Stimulated activated CD4-positive, alpha-beta T cell treated with anti-CD3 and anti-CD28 coated beads, Interleukin-15, amount 100 ng/mL, for 24 hours (primary cell): Measurements from ENCODE around the gene DOCK7.
"Not testable (repeated sequence)": the region's sequence is repeated elsewhere in the genome, so short reads cannot be mapped to it uniquely, and the experiment has no call there.

ENCODE experiments used
- DNase-seq: peaks from one replicate; pipeline ENCODE4 v3.0.0-alpha.2; 2020

The DOCK7 gene, protein sequence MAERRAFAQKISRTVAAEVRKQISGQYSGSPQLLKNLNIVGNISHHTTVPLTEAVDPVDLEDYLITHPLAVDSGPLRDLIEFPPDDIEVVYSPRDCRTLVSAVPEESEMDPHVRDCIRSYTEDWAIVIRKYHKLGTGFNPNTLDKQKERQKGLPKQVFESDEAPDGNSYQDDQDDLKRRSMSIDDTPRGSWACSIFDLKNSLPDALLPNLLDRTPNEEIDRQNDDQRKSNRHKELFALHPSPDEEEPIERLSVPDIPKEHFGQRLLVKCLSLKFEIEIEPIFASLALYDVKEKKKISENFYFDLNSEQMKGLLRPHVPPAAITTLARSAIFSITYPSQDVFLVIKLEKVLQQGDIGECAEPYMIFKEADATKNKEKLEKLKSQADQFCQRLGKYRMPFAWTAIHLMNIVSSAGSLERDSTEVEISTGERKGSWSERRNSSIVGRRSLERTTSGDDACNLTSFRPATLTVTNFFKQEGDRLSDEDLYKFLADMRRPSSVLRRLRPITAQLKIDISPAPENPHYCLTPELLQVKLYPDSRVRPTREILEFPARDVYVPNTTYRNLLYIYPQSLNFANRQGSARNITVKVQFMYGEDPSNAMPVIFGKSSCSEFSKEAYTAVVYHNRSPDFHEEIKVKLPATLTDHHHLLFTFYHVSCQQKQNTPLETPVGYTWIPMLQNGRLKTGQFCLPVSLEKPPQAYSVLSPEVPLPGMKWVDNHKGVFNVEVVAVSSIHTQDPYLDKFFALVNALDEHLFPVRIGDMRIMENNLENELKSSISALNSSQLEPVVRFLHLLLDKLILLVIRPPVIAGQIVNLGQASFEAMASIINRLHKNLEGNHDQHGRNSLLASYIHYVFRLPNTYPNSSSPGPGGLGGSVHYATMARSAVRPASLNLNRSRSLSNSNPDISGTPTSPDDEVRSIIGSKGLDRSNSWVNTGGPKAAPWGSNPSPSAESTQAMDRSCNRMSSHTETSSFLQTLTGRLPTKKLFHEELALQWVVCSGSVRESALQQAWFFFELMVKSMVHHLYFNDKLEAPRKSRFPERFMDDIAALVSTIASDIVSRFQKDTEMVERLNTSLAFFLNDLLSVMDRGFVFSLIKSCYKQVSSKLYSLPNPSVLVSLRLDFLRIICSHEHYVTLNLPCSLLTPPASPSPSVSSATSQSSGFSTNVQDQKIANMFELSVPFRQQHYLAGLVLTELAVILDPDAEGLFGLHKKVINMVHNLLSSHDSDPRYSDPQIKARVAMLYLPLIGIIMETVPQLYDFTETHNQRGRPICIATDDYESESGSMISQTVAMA (N-terminal part only)

DNA sequence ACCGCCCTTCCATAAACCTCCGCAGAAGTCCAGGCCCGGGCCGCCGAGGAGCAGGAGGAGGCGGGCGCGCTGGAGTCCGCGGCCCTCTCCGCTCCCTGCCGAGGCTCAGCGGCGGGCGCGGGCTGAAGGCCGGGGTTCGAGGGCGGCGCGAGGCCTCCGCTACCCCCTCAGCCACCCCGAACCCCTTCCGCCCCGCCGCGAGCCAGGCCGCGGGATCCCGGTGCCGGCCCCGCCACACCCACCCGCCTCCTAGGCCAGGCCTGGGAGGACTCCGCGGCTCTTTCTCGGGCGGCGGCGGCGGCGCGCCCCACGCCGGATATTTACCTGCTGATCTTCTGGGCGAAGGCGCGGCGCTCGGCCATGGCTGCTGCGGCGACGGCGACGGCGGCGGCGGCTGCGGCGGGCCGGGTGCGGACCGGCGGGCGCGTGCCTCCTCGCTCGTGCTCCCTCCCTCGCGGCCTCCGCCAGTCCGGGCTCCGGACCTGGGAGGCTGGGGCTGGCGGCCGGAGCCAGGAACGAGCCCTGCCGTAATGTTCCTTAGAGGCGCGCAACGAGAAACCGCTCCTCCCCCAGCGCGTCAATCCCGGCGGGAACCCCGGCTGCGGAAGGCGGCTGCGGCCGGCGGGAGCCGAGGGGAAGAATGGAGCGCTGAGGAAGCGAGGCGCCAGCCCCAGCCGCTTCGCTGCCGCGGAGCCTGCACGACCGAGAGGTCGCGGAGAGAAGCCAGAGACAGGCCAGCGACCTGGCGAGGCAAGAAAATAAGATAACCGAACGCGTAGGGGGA lies at the start of gene DOCK7:
DOCK7 (minus strand) TSS at position 484 of the 784 bp plus-strand sequence; CDS start at position 362, 122 bp downstream.
- peak; percentile 67 for DNase-seq

DNA sequence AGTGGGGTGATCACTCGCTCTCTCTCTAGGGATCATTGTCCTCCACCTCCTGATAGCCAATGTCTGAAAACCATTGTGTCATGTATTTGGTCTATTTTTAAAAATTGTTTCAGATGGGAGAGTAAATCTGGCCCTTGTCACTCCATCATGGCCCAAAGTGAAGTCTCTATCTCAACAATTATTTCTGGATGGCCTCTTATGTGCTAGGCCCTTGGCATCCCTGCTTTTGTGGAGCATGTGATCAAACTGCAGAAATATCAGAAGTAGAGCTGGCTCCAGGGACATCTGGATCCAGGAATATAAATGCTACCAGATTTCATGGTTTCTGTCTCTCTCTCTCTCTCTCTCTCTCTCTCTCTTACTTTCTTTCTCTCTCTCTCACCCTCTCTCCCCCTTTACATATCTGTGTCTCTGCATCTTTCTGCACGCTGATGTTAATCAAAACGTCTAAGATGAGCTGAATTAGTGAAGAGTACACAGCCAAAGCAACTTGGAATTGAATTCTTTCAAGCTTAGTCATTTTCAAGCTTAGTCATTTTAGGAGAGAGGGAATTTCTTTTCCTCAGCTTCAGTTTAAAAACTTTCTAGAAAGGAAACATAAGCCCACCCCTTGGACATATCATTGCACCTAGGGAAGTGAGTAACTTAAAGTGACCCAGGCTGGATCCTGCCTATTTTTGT lies 47.4 kb upstream of the DOCK7 start:
- no peak for DNase-seq

DNA sequence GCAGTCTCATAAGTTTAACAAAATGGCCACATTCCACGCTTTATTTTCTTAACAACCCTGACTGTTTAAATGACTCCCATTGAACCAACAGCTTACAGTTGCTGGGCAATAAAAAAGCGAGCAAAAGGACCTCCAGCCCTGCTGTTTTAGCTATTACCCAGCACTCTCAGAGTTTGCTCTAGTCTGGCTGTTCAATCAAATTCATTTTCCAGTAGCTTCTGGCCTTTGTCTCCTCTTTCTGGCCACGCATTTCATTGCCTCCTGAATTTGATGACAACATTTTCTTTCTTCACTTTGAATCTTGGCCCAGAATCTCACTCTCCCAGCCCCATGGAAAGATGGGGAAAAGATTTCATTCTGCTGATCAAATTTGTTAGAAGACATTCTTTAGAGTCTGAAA lies 44.1 kb upstream of the DOCK7 start:
- DNase-seq, result no peak

DNA sequence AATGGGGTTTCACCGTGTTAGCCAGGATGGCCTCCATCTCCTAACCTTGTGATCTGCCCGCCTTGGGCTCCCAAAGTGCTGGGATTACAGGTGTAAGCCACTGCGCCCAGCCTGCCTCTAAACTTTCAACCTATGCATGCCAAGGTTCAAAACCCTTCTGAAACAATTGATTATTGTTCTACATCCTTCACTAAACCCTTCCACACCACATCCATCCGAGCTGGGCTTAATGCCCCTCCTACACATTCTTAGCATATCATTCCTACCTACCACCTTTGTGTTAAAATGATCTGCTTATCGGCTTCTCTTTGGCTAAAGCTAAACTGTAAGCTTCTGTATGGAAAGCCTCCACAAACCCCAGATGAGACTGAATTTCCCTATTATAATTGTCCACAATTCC lies 40.8 kb upstream of the DOCK7 start:
- DNase-seq, result no peak

DNA sequence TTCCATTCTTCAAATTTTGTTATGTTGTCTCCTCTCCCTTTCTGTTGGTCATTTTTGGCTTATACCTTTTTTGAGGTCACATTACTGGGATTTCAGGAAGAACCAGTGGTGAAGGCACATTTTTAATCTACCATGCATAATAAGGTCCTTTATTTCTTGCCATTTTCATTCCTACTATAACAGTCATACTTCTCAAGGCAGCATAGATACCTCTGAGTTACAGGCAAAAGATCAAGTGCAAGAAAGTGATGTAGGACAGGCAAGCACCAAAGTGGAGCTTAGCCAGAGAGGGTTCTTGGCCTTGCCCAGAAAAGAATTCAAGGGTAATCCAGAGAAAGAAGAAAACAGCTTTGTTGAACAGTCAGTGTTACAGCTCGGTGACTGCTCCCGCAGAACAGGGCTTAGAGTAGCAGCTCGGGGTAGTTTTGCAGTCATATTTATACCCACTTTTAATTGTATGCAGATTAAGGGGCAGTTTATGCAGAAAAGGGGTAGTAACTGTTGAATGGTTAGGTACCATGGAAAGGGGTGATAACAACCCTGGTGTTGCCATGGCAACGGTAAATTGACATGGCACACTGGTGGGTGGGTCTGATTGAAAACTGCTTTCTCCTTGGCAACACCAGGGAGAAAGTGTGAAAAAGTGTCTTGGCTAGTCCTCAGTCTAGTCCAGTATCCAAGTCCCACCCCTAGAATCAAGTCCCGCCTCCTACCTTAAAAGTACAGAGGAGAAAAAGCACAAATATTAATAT lies 39.6 kb upstream of the DOCK7 start:
- DNase-seq, result no peak

DNA sequence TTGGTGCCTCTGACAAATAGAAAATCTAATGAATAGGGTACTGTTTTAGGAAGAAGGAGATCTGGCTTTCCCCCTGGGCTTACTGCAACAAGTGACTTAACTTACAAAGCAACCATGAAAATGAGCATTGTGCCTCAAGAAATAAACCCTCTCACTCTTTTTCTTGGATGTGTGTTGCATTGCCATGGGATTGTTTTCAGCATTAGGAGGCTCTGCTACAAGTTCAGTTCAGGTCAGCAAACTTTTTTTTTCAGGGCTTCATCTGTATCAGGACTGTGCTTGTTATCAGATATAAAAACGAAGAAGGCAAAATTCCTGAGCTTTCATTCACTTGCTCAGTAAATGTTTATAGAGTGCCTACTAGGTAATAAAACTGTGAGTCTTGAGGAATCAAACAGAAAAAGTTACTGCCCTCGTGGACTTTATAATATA lies 37.8 kb upstream of the DOCK7 start:
- no peak for DNase-seq

DNA sequence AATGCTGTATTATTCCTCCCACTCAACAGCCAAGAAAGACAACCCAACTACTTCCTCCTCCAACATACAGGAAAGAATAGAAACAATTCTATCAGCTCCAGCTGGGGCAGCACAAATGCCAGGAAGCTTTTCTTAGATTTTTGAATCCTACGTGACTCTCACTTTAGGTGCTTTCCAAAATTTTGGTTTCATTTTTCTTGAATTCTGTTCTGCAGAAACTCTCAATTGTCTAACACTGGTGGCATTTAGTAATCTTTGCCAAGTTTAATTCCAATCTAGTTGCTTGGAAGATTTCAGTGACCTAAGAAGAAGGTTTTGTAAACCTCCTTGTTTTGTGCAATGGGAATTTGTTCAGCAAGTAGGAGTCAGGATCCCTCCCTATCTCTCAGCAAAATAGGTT lies 37.1 kb upstream of the DOCK7 start:
- DNase-seq, result no peak

DNA sequence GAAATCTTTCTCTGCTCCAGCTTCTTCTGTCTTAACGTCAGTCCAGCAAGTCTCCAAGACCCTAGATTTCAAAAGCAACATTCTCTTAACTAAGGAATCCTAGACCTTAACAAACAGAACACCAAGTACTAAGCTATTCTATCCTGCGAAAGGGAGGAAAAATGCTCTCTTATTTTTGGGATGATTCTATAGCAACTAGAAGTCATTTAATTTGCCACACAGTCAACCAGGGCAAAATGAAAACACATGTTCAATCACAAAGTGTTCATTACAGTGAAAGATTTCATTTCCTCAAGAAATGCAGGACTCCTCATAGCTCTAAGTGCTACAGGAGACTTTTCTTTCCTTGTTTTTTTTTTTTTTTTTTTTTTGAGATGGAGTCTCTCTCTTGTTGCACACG lies 36.2 kb upstream of the DOCK7 start:
- no peak for DNase-seq

DNA sequence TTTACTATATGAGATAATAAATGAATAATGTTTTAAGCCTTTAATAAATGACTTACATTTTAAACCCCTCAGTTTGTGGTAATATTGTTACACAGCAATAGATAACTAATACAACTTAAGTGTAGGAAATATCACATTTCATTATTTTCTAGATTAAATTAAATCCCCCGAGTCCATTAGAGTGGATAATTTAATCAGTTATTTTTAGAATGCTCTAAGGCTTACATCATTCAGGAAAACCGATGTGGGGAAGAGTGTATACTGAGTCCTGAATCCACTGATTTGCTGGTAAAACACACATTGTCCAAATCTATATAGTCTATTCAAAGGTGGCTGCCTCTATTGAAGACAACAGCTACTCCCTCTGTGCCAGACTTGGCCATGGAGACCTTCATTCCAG lies 35.7 kb upstream of the DOCK7 start:
- DNase-seq, result no peak

DNA sequence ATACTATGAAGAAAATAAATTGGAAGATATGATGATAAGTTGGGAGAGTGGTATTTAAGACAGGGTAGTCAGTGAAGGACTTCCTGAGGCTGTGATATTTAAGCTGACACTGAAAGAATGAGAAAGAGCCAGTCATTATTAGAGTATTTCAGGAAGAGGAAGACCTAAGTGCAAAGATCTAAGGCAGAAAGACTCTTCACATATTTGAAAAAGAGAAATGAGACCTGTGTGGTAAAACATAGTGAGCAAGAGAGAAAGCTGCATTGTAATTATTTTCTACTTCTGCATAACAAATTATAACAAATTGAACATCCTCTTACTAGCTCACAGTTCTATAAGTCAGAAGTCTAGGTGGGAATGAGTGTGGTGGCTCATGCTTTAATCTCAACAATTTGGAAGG lies 34.6 kb upstream of the DOCK7 start:
- no peak for DNase-seq

DNA sequence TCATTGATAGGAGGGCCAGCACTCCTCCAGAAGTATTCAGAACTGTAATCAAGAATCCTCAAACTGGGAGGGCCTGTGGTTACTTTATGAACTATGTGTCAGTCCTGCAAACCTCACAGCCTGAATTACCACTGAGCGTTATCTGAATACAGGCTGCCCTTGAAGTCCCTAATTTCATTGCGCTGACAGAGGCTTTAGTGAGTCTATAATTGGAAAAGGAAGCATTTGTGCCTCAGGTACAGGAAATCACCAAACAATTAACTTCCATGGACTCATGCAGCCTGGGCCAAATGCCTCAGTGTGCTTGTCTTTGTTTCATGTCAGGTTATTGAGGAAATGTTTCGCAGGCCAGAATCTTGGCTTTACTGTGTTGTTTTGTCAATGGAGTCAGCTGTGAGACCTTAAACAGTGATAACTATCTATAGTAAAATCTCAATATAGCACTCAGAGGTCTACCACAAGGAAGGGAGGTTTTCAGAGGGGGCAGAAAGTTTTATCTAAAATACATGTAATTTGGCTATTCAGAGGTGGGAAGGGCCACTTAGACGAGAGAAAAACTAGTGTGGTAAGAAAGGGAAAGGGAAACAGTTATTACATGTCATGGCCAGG lies 32.9 kb upstream of the DOCK7 start:
- no peak for DNase-seq

DNA sequence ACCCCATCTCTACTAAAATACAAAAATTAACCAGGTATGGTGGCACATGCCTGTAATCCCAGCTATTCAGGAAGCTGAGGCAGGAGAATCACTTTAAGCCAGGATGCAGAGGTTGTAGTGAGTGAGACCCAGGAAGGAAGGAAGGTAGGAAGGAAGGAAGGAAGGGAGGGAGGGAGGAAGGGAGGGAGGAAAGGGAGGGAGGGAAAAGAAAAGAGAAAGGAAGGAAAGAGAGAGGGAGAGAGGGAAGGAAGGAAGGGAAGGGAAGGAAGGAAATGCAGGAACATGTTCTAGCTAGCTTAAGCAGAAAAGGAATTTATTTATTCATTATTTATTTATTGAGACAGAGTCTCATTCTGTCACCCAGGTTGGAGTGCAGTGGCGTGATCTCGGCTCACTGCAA lies 30.2 kb upstream of the DOCK7 start:
- not testable (repeated sequence) for DNase-seq

DNA sequence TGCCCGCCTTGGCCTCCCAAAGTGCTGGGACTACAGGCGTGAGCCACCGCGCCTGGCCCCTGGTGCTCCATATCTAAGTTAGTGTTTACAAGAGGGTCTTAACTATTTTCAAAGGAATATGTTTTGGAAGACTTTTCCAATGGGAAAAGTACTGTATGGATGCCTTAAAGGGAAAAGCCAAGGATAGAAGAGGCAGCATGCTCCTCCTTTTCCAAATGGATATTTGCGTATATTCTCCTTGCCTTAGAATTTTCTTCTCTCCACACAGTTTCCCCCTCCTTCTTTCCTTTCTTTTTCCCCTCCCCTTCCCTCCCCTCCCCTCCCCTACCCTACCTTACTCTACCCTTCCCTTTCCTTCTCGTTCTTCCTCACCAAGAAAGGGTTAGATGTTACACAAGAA lies 29.3 kb upstream of the DOCK7 start:
- DNase-seq, result no peak

DNA sequence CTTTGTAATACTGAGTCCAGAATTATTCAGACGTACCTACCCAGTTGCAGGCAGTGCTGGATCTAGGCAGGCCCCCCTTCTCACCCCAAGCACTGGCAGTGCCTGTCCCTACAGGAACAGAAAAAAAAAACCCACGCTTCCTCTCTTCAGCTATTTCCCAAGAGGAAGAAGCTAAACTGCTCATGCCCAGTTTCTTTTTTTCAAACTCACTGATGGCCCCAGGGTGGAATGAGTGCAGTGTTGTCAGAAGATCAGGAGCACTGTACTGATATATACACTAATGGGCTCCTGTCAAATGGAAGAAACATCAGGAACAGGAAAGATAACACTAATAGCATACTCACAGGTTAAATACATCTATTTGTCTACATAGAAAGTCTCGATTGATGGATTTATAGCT lies 28.2 kb upstream of the DOCK7 start:
- DNase-seq, result no peak

DNA sequence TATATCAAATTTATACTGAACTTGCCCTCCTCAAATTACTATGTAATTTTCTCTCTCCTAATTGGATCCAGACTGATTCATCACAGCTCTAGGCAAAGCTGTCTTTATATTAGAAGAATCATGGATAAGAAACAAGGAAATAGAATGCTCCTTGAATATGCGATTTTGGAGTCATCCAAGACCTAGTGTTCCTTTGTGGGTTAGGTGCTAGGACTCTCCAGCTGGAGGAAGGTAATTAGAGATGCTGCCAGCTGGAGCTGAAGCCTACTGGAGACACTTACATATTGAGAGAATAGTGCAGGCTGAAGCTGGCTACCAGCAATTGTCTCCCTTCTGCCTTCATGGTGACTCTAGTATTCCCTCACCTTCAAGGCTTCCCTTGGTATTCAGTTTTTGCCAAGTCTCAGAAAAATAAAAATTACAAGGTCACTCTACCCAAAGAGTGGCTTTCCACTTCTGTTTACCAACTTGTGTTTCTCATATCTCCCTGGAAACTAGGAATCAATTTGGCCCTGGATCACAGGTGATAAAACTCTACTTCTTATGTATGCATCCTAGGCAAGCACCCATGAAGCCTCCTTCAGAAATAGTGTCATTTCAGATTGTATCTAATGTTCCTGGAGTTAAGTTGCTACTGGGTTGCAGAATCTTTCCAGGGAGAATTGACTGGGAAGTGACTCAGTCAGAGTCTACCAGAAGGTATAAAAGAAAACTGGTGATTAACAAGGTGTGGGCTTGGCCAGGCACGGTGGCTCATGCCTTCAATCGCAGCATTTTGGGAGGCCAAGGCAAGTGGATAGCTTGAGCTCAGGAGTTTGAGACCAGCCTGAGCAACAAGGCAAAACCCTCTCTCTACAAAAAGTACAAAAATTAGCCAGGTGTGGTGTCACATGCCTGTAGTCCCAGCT lies 24.4 kb upstream of the DOCK7 start:
- DNase-seq, result no peak

DNA sequence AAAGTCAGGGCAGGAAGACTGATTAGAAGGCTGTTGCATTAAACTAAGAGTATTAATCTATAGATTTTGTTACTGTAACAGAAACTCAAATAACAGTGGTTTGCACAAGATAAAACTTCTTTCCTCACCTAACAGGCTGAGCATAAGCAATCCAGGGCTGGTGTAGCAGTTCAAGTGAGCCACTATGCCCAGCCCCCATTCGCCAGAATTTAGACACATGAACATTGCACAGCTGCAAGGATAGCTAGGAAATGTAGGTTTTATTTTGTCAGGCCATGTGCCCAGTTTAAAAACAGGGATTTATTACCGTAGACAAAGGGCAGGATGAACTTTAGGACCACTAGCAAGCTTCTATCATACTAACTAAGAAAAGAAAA lies 19.5 kb upstream of the DOCK7 start:
- no peak for DNase-seq

DNA sequence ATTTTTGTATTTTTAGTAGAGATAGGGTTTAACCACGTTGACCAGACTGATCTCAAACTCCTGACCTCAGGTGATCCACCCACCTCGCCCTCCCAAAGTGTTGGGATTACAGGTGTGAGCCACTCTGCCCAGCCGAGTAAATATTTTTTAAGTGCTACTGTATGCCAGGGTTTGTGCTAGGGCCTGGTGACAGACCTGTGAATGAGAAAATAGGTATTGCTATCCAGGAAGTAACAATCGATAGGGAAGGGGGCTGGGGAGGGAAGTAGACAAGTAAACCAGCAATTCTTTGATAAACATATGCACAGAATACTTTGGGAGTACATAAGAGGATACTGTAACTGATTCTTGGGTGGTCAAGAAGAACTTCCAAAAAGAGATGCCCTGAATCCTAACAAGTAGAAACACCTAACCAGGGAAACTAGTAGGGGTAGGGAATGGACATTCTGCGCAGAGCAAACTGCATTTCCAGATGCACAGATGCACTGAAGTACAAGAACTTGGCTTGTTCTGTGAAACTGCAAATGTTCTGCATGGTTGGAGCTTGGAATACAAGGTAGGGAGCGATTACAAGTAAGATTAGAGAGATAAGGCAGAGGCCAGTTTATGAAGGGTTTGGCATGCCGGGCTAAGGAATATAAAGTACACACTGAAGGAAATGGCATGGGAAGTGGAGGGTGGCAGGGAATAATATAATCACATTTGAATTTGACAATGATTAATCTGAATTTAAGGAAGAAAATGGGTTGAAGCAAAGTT lies 19.0 kb upstream of the DOCK7 start:
- no peak for DNase-seq

DNA sequence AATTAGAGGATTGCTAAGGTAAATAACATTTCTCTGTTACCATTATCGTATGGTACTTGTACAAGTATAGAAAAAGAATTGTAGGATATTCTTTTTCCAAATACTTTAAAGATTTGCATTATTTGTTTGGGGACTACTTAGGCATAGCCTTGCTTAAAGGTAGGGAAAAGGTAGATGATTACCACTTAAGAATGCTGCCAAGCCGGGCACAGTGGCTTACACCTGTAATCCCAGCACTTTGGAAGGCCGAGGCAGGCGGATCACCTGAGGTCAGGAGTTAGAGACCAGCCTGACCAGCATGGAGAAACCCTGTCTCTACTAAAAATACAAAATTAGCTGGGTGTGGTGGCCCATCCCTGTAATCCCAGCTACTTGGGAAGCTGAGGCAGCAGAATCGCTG lies 10.0 kb upstream of the DOCK7 start:
- not testable (repeated sequence) for DNase-seq

DNA sequence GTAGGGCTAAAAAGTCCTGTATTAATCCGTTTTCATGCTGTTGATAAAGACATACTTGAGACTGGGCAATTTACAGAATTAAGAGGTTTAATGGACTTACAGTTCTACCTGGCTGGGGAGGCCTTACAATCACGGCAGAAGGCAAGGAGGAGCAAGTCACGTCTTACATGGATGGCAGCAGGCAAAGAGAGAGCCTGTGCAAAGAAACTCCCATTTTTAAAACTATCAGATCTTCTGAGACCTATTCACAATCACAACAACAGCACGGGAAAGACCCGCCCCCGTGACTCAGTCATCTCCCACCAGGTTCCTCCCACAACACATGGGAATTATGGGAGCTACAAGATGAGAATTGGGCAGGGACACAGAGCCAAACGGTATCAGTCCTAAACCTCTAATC lies 6.3 kb upstream of the DOCK7 start:
- not testable (repeated sequence) for DNase-seq
